T follicular helper cell (primary cell): ENCODE results near the gene C16orf86.
"Not testable (repeated sequence)": the region's sequence is repeated elsewhere in the genome, so short reads cannot be mapped to it uniquely, and the experiment has no call there.

Source experiments
- DNase-seq: peaks from one replicate; pipeline ENCODE4 v3.0.0-alpha.2; 2020; ENCODE audit warnings: low read depth

C16orf86 gene

GRCh38 chr16:67693517-67694285 lies 27.1 kb downstream of the C16orf86 start:
- DNase-seq, result not testable (repeated sequence)

DNA sequence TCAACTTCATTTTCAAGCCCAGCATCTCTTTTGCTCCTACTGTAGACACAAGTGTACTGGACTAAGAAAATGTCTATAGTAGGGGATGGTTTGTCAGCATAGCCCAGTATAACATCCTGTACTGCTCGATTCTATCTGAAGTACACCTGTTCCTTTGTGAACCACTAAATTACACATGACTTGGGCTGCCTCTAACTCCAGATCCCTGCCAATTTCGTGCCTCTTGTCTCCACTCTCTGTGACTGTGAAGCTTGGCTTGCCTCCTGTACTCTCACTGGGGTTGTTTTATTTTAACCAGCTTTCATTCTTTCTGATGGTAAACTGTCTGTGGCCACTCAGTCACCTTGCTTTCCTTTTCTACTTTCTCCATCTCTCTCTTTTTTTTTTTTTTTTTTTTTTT lies 28.0 kb downstream of the C16orf86 start:
- DNase-seq, result no peak

DNA sequence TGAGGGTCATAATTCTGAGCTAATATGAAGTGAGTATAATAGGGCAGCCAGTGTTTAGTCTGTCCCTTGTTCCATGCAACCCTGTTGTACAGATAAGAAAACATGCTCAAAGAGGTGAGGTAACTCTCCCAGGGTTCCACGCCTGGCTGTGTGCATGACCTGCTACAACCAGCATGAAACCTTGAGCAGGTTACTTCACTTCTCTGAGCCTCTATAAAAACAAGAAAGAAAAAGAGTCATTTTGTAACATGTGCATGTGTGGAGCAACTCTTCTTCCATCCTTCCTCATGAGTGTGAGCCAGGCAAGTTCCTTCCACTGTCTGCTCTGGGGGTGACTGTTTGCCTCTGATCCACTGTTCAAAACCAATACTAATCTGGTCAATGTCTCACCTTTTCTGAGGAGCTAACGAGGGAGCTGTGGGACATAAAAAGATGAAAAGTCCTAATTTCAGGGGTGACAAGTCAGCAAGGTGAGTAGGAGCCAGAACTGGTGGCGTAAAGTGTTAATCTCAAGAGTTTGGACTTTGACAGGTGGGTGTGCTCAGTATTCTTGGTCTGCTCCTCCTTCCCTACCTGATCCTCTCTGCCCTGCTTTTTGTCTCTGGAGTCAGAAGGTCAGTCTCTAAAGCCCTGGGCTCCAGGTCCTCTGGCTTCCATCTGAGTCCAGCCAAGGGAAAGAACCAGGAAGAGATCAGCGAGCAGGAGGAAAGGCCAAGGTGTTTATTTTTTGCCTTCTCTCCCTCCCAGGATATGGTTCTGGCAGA lies 31.0 kb downstream of the C16orf86 start:
- DNase-seq, result no peak

DNA sequence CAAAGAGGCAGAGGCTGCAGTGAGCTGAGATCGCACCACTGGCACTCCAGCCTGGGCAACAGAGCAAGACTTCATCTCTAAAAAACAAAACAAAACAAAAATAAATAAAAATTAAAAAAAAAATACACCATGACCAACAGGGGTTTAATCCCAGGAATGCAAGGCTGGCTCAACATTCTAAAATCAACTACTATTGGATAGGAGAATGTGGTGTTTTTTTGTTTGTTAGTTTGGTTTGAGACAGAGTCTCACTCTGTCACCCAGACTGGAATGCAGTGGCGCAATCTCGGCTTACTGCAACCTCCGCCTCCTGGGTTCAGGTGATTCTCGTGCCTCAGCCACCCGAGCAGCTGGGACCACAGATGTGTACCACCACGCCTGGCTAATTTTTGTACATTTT lies 32.7 kb downstream of the C16orf86 start:
- DNase-seq, result no peak

GRCh38 chr16:67701420-67701819 lies 34.8 kb downstream of the C16orf86 start:
- no peak for DNase-seq

DNA sequence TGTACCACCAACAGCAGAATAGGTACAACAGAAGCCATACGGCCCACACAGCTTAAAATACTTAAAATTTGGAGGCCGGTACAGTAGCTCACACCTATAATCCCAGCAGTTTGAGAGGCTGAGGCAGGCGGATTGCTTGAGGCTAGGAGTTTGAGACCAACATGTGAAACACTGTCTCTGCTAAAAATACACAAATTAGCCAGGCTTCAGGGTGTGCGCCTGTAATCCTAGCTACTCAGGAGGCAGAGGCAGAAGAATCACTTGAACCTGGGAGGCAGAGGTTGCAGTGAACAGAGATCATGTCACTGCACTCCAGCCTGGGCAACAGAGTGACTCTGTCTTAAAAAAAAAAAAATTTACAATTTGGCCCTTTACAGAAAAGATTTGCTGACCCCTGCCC lies 35.5 kb downstream of the C16orf86 start:
- no peak for DNase-seq

DNA sequence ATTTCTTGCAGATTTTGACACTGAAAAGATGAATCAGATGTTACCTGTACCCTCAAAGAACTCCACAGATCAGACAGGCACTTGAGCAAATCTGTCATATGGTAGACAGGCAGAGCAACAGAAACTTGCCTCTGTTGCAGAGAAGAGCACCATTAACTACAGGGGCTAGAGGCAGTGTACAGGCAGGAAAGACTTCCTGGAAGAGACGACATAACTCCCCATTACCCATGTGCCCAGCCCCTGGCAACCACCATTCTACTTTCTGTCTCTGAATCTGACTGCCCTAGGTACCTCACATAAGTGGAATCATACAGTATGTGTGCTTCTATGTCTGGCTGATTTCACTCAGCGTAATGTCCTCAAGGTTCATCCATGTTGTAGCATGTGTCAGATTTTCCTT lies 37.0 kb downstream of the C16orf86 start:
- no peak for DNase-seq

DNA sequence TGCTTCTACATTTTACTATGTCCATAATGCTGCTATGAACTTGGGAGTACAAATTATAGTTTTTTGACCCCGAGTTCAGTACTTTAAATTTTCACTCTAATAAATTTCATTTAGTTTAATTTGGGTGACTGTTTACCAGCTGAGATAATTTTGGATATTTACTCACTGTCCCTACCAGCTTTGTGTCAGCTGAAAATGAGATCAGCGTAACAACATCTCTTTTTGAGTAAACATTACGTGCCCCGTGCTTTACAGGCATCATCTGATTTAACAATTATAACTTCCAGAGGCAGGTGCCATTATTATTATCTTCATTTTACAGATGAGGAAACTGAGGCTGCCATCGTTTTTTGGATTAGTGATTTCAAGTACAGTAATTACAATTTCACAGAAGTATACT lies 37.5 kb downstream of the C16orf86 start:
- DNase-seq, result no peak

GRCh38 chr16:67707210-67707609 lies 40.6 kb downstream of the C16orf86 start:
- DNase-seq, result no peak

GRCh38 chr16:67707790-67708189 lies 41.2 kb downstream of the C16orf86 start:
- DNase-seq, result no peak

DNA sequence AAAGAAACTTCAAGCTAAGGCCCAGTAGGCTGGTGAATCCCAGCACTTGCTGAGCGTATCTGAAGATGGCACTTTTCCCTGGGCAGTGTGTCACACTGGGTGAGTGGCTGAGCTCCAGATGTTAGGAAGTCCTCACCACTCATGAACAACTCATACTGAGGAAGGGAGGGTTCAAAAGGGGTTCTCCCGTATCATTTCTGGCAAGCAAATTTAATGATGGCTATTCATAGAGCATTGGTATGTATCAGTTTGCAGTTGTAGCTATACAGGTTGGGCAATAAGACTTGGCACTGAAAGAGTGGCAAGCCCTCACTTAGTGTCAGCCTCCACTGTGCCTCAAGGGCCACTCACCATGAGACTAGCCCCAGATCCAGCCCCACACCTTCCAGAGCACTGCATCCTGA lies 41.8 kb downstream of the C16orf86 start:
- DNase-seq, result no peak

DNA sequence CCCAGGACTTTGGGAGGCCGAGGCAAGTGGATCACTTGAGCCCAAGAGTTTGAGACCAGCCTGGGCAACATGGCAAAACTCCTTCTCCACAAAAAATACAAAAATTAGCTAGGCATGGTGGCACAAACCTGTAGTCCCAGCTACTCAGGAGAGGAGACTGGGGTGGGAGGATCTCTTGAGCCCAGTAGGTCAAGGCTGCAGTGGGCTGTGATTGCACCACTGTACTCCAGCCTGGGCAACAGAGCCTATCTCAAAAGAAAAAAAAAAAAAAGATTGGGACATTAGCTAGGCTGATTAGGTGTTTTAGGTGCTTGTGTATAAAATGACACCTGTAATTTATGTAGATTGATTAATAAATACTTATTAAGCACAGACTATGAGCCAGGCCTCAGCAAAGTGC lies 42.4 kb downstream of the C16orf86 start:
- no peak for DNase-seq

DNA sequence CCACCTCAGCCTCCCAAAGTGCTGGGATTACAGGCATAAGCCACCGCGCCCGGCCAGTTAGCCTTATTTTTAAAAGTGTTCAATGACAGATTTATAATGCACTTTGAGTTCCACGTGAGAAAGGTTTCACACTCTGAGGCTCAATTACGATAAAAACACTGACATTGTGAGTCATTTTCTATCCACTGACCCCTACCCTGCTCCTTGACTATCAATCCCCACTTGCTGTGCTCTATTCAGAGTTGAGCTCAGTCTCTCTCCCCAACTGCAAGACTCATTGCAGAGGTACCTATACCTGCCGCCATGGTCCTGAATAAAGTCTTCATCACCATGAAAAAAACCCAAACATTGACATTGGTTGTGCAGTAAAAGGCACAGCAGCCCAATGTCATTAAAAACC lies 44.0 kb downstream of the C16orf86 start:
- no peak for DNase-seq

- no peak for DNase-seq
These were observed 47.1 kb downstream of the C16orf86 start for GRCh38 chr16:67713647-67714273.

DNA sequence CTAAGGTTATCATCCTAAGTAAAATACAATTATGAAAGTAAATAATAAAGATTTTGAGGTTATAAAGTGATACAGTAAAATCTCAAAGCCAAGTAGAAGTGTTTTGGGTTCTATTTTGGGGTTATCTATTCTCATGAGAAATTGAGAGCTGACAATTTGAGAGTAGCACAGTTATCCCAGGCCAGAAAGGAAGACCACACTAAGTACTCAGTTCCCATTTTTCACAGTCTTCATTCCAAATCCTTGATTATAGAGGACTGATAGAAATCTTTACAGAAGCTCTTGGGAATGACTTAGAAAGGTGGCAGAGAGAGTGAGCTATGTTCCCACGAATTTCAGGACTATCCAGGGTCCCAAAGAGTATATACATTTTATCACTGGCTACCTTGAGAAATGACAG lies 47.9 kb downstream of the C16orf86 start:
- no peak for DNase-seq

GRCh38 chr16:67716097-67716496 lies 49.5 kb downstream of the C16orf86 start:
- DNase-seq, result no peak
